Measurements from ENCODE around the gene CALHM5.

- TF ChIP-seq CTCF (IDR thresholded peaks at IDR 0.05) = no peak
- TF ChIP-seq POLR2AphosphoS5 (IDR thresholded peaks at IDR 0.05; ENCODE audit: insufficient read depth in 1 of 2, low read depth in 1 of 2) = no peak
Observed at GRCh38 chr6:116564921-116565872, 53.8 kb downstream of the CALHM5 start.

Data from vagina (tissue), 2 donors.